ENCODE measurements around the gene KAT2A.
A peak's percentile ranks its signal among the peaks of the same experiment; 100 is the strongest.

Gene KAT2A

GRCh38 chr17:42106009-42106408 is 15.2 kb downstream of the KAT2A start:
- DNase-seq (ENCODE audit: low read depth, low spot score): no peak
- no peak overlapping the region for H3K4me3 ChIP-seq (ENCODE audit: low read depth, low read length)
- ChIA-PET CTCF (interaction anchor here (1.5 to 25.6 kb wide), 3 partner anchors 14 to 84 kb away, joined by 3 to 451 read pairs (median 14); partner anchors contain the start of genes DNAJC7 and NKIRAS2), POLR2A (interaction anchor here (0.7 kb wide), 1 partner anchor 139 kb away, joined by 4 read pairs; the partner anchor contains the start of gene CNP)
- TF ChIP-seq CTCF (IDR thresholded peaks at IDR 0.05; ENCODE audit: insufficient read depth, low read length, missing control alignments): no peak

GRCh38 chr17:42104264-42104663 is 16.9 kb downstream of the KAT2A start:
- CTCF ChIA-PET: interaction anchor here (0.8 to 25.6 kb wide), 7 partner anchors 9 to 423 kb away, joined by 3 to 451 read pairs (median 17); partner anchors contain the start of genes DHX58, DNAJC7 and NKIRAS2
- TF ChIP-seq CTCF (IDR thresholded peaks at IDR 0.05; ENCODE audit: insufficient read depth, low read length, missing control alignments): no peak
- H3K4me3 ChIP-seq (ENCODE audit: low read depth, low read length): no peak overlapping the region
- no peak for DNase-seq (ENCODE audit: low read depth, low spot score)
- POLR2A ChIA-PET: no interaction called here

- DNase-seq (ENCODE audit: low read depth, low spot score): no peak
- ChIA-PET POLR2A (interaction anchor here (0.5 kb wide), 1 partner anchor 133 kb away, joined by 4 read pairs; no protein-coding TSS in a partner anchor), CTCF (interaction anchor here (0.8 to 25.6 kb wide), 9 partner anchors 10 to 424 kb away, joined by 3 to 451 read pairs (median 14); partner anchors contain the start of genes DHX58, DNAJC7 and NKIRAS2)
- no peak overlapping the region for H3K4me3 ChIP-seq (ENCODE audit: low read depth, low read length)
- TF ChIP-seq CTCF (IDR thresholded peaks at IDR 0.05; ENCODE audit: insufficient read depth, low read length, missing control alignments): no peak
These were observed 17.8 kb downstream of the KAT2A start for GRCh38 chr17:42103221-42103954.

- CTCF ChIA-PET: interaction anchor here (0.6 to 25.6 kb wide), 19 partner anchors 8 to 139 kb away, joined by 3 to 451 read pairs (median 5); partner anchors contain the start of genes DHX58, DNAJC7, KAT2A and NKIRAS2
- peak; percentile 77 for TF ChIP-seq CTCF (IDR thresholded peaks at IDR 0.05; ENCODE audit: insufficient read depth, low read length, missing control alignments)
- H3K4me3 ChIP-seq (ENCODE audit: low read depth, low read length): no peak overlapping the region
- POLR2A ChIA-PET: no interaction called here
- no peak for DNase-seq (ENCODE audit: low read depth, low spot score)
These were observed 19.5 kb downstream of the KAT2A start for GRCh38 chr17:42101513-42102292.

- no peak for DNase-seq (ENCODE audit: low read depth, low spot score)
- H3K4me3 ChIP-seq (ENCODE audit: low read depth, low read length): no peak overlapping the region
- POLR2A ChIA-PET: interaction anchor here (0.9 kb wide), 1 partner anchor 22 kb away, joined by 4 read pairs; the partner anchor contains the start of gene KAT2A
- CTCF ChIA-PET: interaction anchor here (1.1 to 25.6 kb wide), 5 partner anchors 19 to 136 kb away, joined by 3 to 451 read pairs (median 10); partner anchors contain the start of genes DNAJC7 and NKIRAS2
- TF ChIP-seq CTCF (IDR thresholded peaks at IDR 0.05; ENCODE audit: insufficient read depth, low read length, missing control alignments): no peak
These were observed 22.3 kb downstream of the KAT2A start for GRCh38 chr17:42098730-42099399.

Data from AG04449 (cell line).